H1 (cell line): Measurements from ENCODE around the gene GP9. TPM values are rescaled to one million over a fixed set of nuclear protein-coding genes. Genes with fewer than 3 reads are reported as not detected.

Source experiments
- CHD7 ChIP-seq: fragments of 300-600 bp; sonication (generic); IDR thresholded peaks from 2 replicates; pipeline ENCODE4 v1.7.1; 2012; ENCODE audit warnings: low read length, moderate library complexity, mild to moderate bottlenecking, inconsistent platforms; ENCODE audit not compliant: insufficient replicate concordance
- E2F6 ChIP-seq: IDR thresholded peaks from 2 replicates; pipeline ENCODE4 v1.6.1; 2012; ENCODE audit warnings: inconsistent platforms
- EP300 ChIP-seq, 2 experiments: IDR thresholded peaks; 1 replicate in 1 of 2; 2 replicates in 1 of 2; pipeline ENCODE4 v1.6.1; 2011 to 2012; ENCODE audit warnings: low read depth in 2 of 2, low read length in 2 of 2, mild to moderate bottlenecking in 2 of 2, borderline replicate concordance in 1 of 2, inconsistent platforms in 1 of 2, moderate library complexity in 1 of 2
- GABPA ChIP-seq: IDR thresholded peaks from 2 replicates; pipeline ENCODE4 v1.6.1; 2011; ENCODE audit warnings: mild to moderate bottlenecking, low read length, moderate library complexity, borderline replicate concordance; ENCODE audit not compliant: insufficient read depth
- KDM5A ChIP-seq: fragments of 200-600 bp; IDR thresholded peaks from 2 replicates; pipeline ENCODE4 v1.7.1; 2012; ENCODE audit warnings: mild to moderate bottlenecking, low read length, inconsistent platforms, mixed read lengths
- NANOG ChIP-seq: IDR thresholded peaks from 2 replicates; pipeline ENCODE4 v1.6.1; 2011; ENCODE audit warnings: low read length, low read depth, mild to moderate bottlenecking, inconsistent platforms; ENCODE audit not compliant: insufficient read depth, poor library complexity, severe bottlenecking
- PHF8 ChIP-seq: fragments of 200-600 bp; sonication (generic); conservative IDR thresholded peaks from 2 replicates; pipeline ENCODE4 v1.7.1; 2012; ENCODE audit warnings: low read depth, mild to moderate bottlenecking, inconsistent platforms, low read length, moderate library complexity
- SIRT6 ChIP-seq: IDR thresholded peaks from one replicate; pipeline ENCODE4 v1.7.1; 2012; ENCODE audit warnings: low read length, inconsistent platforms
- SP4 ChIP-seq: IDR thresholded peaks from 2 replicates; pipeline ENCODE4 v1.6.1; 2012; ENCODE audit warnings: low read length, inconsistent platforms
- TCF12 ChIP-seq: IDR thresholded peaks from 2 replicates; pipeline ENCODE4 v1.6.1; 2011; ENCODE audit warnings: low read depth, mild to moderate bottlenecking, low read length
- YY1 ChIP-seq: IDR thresholded peaks from 2 replicates; pipeline ENCODE4 v1.6.1; 2011; ENCODE audit warnings: low read depth, mild to moderate bottlenecking, low read length
- polyA plus RNA-seq, 7 experiments: library from polyadenylated mRNA; depleted of rRNA in 3 of 7; stranded (reverse) in 5 of 7; unstranded in 2 of 7; fragments of >200 nt in 5 of 7; fragments of 200-250 nt in 2 of 7; gene quantifications; 1 replicate in 5 of 7; 2 replicates in 1 of 7; 4 replicates in 1 of 7; pipeline versions ENCODE4 v1.2.1 to v1.2.3, GENCODE V29; 2011 to 2013; ENCODE audit warnings: missing spikeins in 2 of 7, mixed read lengths in 2 of 7
- total RNA-seq: library from RNA; stranded (reverse); fragmentation: NEBNext Ultra II Directional; extraction: Animal tissue kit (Norgen Biotek cat#: 25700); gene quantifications from 2 replicates; pipeline ENCODE4 v1.2.1, GENCODE V29; 2021

The GP9 gene
- total and polyA plus RNA-seq, 2 of the 8 experiments (the other 6 are each of a cell fraction or from before 2014, with no cell fraction given), result not detected

GRCh38 chr3:129054605-129055104 lies 5.9 kb upstream of the GP9 start (continued):
- TF ChIP-seq CHD7 (no peak), PHF8 (no peak), SIRT6 (no peak), SP4 (no peak), GABPA (no peak), EP300 (IDR thresholded peaks at IDR 0.05; ENCODE audit: borderline replicate concordance in 1 of 2, low read depth in 2 of 2, low read length in 2 of 2) (no peak), NANOG (no peak), YY1 (no peak), KDM5A (no peak), TCF12 (no peak), E2F6 (no peak)
